ENCODE data around the gene MTMR11. TPM values are rescaled to one million over a fixed set of nuclear protein-coding genes. Genes with fewer than 3 reads are reported as not detected.
"Not testable (repeated sequence)": the region's sequence is repeated elsewhere in the genome, so short reads cannot be mapped to it uniquely, and the experiment has no call there.

The MTMR11 gene
- total and polyA plus RNA-seq, 7 donors: 0.78 to 3.0 (median 1.5) TPM

DNA sequence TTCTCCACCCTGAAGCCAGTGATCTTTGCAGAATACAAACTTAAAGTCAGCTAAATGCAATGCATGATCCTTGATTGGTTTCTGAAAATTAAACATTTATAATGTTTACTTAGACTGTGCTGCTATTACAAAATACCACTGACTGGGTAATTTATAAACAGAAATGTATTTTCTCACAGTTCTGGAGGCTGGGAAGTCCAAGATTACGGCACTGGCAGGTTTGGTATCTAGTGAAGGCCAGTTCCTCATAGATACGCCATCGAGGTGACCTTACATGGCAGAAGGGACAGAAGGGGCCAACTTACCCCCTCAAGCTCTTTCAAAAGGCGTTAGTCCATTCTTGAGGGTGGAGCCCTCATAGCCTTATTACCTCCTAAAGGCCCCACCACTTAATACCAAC, 40.1 kb downstream of the MTMR11 start:
- H3K27ac ChIP-seq: no peak overlapping the region
- ATAC-seq: no peak

DNA sequence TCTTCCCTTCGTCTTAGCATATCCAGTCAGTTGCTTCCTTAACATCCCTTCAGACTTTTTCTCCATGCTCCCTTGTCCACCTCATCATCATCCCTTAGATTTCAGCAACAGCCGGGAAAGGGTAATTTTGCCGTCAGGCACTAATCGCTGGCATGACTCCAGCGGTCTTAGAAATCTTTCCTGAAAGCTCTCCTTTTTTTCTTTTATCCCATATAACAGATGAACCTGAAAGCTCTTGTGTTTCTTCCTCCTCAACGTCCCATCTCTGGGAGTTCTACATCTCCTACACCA, 47.7 kb downstream of the MTMR11 start:
- H3K4me3 ChIP-seq: peak overlapping the region; percentile 79
- 12 to 21% (median 12%) methylated on average over 6 of the region's 6 CpGs for WGBS, 3 donors
- no peak for ATAC-seq
- H3K9me3 ChIP-seq: no peaks in the 10 kb centered on the region
- H3K4me1 ChIP-seq: peaks cover 11% of the 10 kb centered on the region
- peak overlapping the region; percentile 98 for H3K27ac ChIP-seq
- TF ChIP-seq, protein P1, sequence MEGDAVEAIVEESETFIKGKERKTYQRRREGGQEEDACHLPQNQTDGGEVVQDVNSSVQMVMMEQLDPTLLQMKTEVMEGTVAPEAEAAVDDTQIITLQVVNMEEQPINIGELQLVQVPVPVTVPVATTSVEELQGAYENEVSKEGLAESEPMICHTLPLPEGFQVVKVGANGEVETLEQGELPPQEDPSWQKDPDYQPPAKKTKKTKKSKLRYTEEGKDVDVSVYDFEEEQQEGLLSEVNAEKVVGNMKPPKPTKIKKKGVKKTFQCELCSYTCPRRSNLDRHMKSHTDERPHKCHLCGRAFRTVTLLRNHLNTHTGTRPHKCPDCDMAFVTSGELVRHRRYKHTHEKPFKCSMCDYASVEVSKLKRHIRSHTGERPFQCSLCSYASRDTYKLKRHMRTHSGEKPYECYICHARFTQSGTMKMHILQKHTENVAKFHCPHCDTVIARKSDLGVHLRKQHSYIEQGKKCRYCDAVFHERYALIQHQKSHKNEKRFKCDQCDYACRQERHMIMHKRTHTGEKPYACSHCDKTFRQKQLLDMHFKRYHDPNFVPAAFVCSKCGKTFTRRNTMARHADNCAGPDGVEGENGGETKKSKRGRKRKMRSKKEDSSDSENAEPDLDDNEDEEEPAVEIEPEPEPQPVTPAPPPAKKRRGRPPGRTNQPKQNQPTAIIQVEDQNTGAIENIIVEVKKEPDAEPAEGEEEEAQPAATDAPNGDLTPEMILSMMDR (IDR thresholded peaks at IDR 0.05): no peak
- H3K27me3 ChIP-seq (ENCODE audit: insufficient read depth in 3 of 3, low read length in 2 of 3): no peaks in the 10 kb centered on the region
- H3K36me3 ChIP-seq (ENCODE audit: insufficient read depth in 1 of 2, low read depth in 1 of 2): no peaks in the 10 kb centered on the region
- DNase-seq: peak in 1 of 2 donors; percentile 33
- intact Hi-C loops (cut with DNase I): loop anchor here in 1 of 2 donors (10.0 kb wide), 1 partner anchor 166 kb away; no protein-coding TSS in a partner anchor

More for the DNA sequence above, 40.1 kb downstream of the MTMR11 start:
- intact Hi-C loops (cut with DNase I): no loop called here
- Histone ChIP-seq H3K9me3 (no peaks in the 10 kb centered on the region), H3K4me3 (no peak overlapping the region), H3K27me3 (ENCODE audit: insufficient read depth in 3 of 3, low read length in 2 of 3) (no peaks in the 10 kb centered on the region), H3K4me1 (peaks cover 5% of the 10 kb centered on the region), H3K36me3 (ENCODE audit: insufficient read depth in 1 of 2, low read depth in 1 of 2) (no peaks in the 10 kb centered on the region)
- WGBS, 3 donors: 82 to 99% (median 94%) methylated on average over 4 of the region's 4 CpGs
- DNase-seq: no peak
- TF ChIP-seq, protein P1 (IDR thresholded peaks at IDR 0.05): no peak

DNA sequence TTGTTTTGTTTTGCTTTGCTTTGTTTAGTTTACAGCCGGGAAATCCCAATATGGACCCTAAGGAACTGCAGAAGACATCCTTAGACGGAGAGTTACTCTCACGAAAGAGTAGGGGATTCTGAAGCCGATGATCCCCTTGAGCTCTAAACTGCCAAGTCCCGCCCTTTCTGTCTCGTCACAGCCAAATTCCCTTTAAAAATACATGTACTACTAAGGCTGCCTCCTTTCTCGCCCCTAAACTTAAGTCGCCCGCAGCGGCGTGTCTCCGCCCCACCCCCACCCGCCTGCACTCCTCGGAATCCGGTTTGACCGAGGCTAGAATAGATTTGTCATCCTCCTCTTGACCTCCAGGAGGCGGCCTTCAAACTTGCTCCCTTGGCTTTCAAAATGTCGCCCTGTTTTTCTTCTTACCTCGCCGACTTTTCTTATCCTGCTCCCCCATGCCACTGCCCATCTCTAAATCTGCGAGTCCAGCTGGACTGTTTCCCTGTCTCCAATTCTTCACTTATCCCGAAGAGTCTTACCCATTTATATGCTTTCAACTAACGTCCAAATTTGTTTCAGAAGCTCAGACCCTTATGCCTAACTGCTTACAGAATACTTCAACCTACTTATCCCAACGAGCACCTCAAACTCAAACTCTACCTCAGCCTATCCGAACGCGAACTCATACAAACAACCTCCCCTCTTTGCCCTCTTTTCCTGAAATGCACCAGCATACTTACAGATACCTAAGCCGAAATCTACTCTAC, 48.3 kb downstream of the MTMR11 start:
- Histone ChIP-seq H3K4me1 (peaks cover 16% of the 10 kb centered on the region), H3K9me3 (no peaks in the 10 kb centered on the region), H3K27ac (peak overlapping the region; percentile 98), H3K27me3 (ENCODE audit: insufficient read depth in 3 of 3, low read length in 2 of 3) (no peaks in the 10 kb centered on the region), H3K36me3 (ENCODE audit: insufficient read depth in 1 of 2, low read depth in 1 of 2) (no peaks in the 10 kb centered on the region), H3K4me3 (peak overlapping the region; percentile 79)
- DNase-seq: peak; percentile 80 to 92
- intact Hi-C loops (cut with DNase I): loop anchor here in 1 of 2 donors (10.0 kb wide), 1 partner anchor 166 kb away; no protein-coding TSS in a partner anchor
- TF ChIP-seq, protein P1 (IDR thresholded peaks at IDR 0.05): peak; percentile 44
- 2 to 3% (median 2%) methylated on average over 28 of the region's 28 CpGs for WGBS, 3 donors
- ATAC-seq: peak; percentile 48 to 60 (median 54)

DNA sequence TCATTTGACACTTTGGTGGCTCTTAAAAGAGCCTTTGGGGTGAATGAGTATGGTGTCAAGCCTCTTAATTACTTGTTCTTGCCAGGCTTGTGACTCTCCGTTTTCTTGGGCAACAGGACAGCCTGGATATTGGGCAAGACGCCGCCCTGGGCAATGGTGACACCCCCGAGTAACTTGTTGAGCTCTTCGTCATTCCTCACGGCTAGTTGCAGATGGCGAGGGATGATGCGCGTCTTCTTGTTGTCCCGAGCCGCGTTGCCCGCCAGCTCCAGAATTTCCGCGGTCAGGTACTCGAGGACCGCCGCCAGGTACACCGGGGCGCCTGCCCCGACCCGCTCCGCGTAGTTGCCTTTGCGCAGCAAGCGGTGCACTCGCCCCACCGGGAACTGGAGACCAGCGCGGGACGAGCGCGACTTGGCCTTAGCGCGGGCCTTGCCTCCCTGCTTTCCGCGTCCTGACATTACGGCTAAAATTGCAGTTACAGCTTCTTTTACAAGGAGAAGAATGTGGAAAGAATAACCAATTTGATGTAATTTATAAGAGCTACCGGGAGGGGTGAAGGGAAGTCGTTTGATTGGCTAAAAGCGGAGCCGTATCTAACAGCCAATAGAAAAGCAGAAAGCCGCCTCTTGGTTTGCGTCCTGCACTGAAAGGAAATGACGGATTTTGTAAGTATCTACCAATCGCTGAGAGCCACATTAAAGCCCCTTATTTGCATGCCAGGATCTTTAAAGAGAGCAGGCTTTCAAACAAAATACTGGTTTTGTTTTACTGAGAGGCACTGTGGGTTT, 49.0 kb downstream of the MTMR11 start:
- H3K27me3 ChIP-seq (ENCODE audit: insufficient read depth in 3 of 3, low read length in 2 of 3): no peaks in the 10 kb centered on the region
- no peaks in the 10 kb centered on the region for H3K36me3 ChIP-seq (ENCODE audit: insufficient read depth in 1 of 2, low read depth in 1 of 2)
- H3K4me1 ChIP-seq: peaks cover 19% of the 10 kb centered on the region
- H3K4me3 ChIP-seq: peak overlapping the region; percentile 79
- 0 to 1% (median 0%) methylated on average over 44 to 46 of the region's 46 CpGs for WGBS, 3 donors
- no peaks in the 10 kb centered on the region for H3K9me3 ChIP-seq
- TF ChIP-seq, protein P1 (IDR thresholded peaks at IDR 0.05): peak; percentile 6
- peak; percentile 73 to 78 (median 75) for ATAC-seq
- peak; percentile 83 to 92 for DNase-seq
- H3K27ac ChIP-seq: peak overlapping the region; percentile 98
- intact Hi-C loops (cut with DNase I): loop anchor here in 1 of 2 donors (10.0 kb wide), 1 partner anchor 167 kb away; no protein-coding TSS in a partner anchor

DNA sequence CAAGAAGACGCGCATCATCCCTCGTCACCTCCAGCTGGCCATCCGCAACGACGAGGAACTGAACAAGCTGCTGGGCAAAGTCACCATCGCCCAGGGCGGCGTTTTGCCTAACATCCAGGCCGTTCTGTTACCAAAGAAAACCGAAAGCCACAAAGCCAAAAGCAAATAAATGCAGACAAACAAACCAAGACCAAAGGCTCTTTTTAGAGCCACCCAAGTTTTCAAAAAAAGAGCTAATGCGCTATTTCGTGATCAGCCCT, 49.6 kb downstream of the MTMR11 start:
- not testable (repeated sequence) for H3K9me3 ChIP-seq; H3K27me3 ChIP-seq (ENCODE audit: insufficient read depth in 3 of 3, low read length in 2 of 3); H3K36me3 ChIP-seq (ENCODE audit: insufficient read depth in 1 of 2, low read depth in 1 of 2); DNase-seq; ATAC-seq
- H3K4me3 ChIP-seq: peak overlapping the region; percentile 79
- H3K27ac ChIP-seq: peak overlapping the region; percentile 98
- H3K4me1 ChIP-seq: peaks cover 19% of the 10 kb centered on the region
- intact Hi-C loops (cut with DNase I): loop anchor here in 1 of 2 donors (10.0 kb wide), 1 partner anchor 168 kb away; no protein-coding TSS in a partner anchor
- 0 to 1% (median 1%) methylated on average over 12 to 13 of the region's 13 CpGs for WGBS, 3 donors
